CD4-positive, alpha-beta T cell treated with Interleukin-17A for 4 hours (primary cell): ENCODE measurements around the gene CNGB1.
"Not testable (repeated sequence)": the region's sequence is repeated elsewhere in the genome, so short reads cannot be mapped to it uniquely, and the experiment has no call there.

Experiments
- DNase-seq: peaks from one replicate; pipeline ENCODE4 v3.0.0-alpha.2; 2020; ENCODE audit warnings: mixed read lengths

Gene CNGB1

DNA sequence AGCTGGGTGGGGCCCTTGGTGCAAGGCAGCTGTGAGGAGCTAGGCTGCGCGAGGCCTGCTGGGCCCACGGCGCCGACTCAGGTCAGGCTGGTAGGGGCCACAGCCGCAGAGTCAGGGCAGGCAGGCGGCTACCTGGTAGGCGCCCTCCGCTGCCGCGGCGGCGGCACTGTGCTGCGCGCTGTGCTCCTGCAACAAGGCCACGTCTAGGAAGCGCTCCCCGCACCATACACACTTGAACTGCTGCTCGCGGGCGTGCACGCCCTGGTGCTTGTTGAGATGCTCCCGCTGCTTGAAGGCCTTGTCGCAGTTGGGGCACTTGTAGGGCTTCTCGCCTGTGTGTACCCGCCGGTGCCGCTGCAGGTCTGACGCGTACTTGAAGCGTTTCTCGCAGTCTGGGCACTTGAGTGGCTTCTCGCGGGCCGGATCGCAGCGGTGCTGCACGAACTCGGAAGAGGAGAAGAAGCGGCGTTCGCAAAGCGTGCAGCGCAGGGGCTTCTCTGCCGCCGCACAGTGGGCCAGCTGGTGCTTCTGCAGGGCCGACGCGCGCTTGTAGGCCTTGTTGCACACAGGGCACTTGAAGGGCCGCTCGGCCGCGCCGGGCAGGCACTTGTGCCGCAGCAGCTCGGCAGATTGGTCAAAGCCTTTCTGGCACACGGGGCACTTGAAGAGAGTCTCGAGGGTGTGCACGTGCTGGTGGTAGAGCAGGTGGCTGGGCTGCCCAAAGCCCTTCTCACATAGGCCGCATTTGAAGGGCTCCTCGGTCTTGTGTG, 25.7 kb upstream of the CNGB1 start:
- no peak for DNase-seq

DNA sequence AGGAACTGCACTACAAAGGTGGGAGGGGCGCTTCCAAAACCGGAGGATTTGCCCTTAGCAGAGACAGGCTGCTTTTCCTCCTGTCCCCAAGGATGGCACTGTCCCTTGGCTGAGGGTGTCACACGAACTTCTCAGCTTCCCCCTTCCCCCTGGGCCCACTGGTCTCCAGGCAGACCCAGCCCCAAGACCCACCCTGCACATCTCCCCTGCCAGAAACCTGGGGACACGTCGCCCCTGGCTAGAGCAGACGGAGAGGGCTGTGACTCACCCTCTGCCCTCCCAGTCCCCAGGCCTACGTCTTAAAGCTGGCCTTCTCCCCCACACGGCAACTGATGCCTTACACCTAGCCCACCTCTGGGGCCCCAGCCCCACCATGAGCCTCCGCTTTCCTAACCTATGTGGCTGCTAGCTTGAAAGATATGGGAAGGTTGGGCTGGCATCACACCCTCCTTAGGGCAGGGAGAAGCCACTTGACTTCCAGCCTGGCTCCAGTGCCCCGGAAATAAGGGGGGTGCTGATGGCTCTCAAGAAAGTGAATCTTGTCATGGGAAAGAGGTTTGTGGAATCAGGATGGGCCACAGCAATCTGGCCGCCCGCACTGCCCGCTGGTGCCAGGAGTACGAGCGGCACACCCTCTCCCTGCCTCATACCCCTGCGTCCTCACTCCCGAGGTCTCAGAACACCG, 24.9 kb upstream of the CNGB1 start:
- DNase-seq, result no peak

DNA sequence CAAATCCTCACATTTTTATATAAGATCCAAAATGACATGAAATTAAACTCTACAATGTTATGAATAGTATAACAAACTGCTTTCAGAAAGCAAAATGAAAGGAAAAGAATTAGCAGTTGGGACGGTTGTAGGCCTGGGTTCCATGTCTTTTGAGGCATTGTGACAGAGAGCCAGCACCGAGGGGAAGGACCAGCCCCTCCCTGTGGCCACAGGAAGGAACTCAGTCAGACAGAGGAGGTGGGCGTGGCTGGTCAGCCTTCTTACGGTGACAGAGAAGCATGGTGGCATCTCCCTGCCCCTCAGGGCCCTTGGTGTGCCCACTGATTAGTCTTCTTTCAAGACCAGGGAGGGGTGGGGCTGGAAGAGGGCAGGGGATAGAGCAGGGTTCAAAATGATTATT, 23.9 kb upstream of the CNGB1 start:
- DNase-seq, result peak; percentile 59

DNA sequence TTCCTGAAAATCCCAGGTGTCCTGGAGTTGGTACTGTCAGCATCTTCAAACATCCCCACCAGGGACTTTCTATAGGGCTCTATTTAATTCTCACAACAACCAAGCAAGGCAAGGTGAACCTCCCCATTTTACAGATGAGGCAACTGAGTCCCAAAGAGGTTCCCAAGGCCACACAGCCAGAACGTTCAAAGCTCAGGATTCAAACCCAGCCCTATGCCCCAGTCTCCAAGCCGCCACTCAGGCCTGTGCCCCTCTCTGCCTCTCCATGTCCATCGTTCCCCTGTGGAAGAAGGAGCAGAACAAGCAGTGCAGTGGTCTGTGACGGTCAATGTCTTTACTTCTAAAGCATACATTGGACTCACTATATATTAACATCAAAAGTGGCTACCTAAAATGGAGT, 23.4 kb upstream of the CNGB1 start:
- no peak for DNase-seq

DNA sequence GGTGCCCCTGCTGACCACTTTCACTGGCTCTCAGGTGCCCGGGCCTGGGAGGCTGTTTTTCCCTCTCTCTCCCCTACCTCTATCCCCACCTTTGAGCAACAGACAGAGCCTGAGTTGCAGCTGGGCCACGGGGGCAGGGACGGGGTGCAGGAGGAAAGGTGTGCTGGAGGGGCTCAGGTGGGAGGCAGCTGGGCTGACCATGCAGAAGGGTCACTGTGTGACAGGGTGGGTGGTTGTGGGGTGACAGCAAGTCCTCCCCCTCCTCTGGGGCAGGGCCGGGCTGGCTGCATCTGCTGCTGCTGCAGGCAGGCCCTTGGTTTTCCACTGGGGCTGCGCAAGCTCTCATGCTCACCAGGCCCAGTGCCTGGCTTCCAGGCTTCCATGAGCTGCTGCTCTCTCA, 23.0 kb upstream of the CNGB1 start:
- no peak for DNase-seq

DNA sequence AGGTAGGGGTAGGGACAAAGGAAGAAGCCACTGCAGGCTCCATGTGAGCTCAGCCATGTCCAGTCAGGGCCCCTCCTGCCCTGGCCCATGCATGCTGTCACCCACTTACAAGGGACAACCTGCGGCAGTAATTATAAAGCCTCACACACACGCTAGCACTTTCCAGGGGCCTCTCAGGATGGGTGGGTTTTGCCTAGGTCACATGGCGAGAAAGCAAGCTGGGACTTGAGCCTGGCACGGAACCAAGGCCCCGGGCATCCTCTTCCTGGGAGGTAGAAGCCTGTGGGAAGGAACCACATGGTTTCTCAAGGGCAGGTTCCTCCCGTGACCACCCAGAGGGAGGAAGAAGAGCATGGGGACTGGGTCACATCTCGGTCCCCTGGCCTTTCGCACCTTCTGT, 22.5 kb upstream of the CNGB1 start:
- DNase-seq, result no peak

DNA sequence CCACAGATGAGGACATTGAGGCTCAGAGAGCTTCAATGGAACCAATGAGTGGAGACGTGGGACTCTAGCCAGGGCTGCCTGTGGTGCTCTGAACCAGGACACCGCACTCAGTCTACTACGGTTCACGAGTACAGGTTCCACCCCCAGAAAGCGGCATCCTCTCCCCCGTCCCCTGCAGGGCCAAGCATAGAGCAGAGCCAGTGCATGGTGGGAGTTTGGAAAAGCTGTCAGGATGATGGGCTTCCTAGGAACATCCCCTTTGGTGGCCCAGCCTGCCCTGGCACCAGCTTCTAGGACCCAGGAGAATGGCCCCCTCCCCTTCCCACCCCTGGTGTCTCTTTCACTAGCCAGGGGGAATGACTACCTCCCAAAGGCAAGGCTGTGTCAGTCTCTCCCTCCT, 21.2 kb upstream of the CNGB1 start:
- no peak for DNase-seq

DNA sequence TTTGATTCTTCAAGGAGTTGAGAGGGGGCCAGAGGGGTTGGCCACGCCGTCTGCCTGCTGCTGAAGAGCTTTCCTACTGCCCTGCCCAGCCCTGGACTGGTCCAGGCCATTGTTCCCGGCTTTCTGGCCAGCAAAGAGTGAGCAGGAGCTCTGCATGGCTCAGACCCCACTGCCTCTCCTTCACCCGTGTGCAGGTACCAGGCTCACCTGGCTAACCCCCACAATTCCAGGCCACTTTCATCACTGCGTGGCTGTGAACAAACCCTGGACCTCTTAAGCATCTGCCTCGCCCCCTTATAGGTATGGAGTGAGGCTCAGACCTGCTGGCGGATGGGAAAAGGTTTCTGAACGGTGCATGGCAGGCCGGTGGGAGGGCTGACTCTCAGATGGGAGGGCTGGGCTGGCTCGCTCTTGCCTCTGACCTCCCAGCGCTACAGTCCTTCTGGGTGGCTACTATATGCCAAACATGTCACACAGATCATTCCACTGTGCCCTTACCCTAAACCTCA, 20.7 kb upstream of the CNGB1 start:
- DNase-seq, result no peak

DNA sequence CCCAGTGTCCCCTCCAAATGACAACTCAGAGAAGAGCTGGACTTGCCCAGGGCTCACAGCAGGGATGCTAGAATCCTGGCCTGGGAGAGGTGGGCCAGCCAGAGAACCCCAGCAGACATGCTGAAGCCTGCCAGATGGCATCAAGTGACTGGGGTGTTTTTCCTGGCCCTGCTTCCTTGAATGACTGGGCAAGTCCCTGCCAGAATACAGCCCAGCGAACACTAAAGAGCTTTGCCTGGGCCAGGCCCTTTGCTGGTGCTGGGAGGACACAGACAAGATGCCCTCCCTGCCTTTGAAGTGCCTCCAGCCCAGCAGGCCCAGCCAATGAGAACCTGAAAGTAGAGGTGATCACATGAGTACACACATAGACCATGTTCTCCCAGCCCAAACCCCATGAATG, 18.0 kb upstream of the CNGB1 start:
- DNase-seq, result no peak

DNA sequence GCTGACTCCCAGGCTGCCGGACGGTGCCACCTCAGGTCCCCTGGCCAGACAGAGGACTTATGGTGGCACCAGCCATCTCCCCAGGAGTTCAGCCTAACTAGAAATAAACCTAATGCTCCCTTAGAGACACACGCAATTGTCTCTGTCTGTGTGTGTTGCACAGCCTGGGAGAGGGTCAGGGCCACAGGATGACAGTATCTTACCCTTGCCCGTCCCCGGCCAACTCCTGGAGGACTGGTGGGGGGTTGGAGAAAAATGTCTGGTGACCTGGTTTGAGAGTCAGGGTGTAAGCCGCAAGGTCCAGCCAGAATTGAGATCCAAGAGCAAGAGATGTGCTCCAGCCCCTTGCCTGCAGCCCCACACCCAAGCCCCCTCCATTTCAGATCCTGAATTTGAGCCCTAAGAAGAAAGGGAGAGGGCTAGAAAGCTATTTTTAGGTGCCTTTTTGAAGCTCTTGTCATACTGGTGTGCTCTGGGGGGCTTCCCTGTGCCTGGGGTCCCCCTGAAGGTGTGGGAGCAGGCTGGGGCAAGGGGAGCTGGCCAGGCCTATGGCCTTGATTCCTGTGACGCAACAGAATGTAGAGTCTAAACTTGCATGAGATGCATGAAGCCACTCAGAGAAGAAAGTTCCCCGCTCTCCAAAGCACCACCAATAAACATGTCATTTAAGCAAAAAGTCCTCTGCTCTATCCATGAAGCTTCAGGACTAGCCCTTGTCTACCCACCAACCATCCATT, 16.7 kb upstream of the CNGB1 start:
- DNase-seq, result no peak

DNA sequence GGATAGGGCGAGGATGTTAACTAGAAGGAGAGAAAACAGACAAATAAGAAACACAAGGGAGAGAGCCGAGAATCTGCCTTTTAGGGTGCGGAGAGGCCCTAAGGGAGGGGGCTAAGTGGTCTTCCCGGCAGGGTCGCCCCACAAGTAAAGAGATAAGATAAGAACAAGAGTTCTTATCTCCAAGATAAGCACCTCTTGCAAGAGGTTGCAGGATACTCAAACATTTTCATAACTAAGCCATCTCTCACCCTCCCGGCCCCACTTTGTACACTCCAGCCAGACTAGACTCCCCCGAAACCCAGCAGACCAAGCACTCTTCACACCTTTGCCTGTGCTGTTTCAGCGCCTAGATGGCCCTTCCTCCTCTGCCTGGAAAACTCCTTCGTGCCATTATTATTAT, 15.3 kb upstream of the CNGB1 start:
- DNase-seq, result no peak

DNA sequence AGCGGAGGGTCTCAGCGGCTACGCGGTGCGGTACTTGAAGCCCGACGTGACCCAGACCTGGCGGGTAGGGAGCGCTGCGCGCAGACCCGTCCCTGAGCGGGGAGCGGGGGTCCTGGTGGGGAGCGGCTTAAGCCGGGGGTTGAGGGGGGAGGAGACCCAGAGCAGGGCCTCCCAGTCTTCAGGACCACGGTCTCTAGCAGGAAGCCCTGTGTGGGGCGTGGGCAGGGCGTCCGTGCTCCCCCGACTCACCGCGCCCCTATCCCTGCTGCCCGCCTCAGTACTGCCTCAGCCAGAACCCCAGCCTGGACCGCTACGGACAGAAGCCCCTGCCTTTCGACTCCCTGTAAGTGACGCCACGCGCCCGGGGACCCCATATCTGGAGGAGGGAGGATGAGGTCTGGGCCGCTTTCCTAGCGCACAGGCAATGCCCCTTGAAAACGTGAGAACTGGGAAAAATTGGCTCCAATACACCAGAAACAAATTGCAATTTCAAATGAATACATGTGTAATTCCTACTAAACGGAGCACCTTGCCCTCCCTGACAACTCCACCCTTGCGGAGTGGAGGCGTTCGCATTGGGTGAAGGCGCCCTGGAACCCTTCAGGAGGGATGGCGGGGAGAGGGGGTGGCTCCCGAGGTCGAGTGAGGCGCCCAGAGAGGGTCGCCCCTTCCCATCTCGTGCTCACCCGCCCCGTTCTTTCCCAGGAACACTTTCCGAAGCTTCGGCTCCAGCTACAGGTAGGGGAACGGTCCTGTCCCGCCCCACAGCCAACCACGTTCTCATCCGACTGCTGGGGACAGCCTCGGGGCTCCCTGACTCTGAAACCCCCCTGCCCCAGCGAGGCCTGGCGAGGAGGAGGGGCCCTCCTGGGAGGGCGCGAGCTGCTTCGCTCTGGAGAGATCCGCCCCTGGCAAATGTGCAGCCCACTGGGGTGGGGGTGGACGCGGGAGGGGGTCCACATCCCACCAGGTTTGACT, 14.6 kb upstream of the CNGB1 start:
- no peak for DNase-seq

DNA sequence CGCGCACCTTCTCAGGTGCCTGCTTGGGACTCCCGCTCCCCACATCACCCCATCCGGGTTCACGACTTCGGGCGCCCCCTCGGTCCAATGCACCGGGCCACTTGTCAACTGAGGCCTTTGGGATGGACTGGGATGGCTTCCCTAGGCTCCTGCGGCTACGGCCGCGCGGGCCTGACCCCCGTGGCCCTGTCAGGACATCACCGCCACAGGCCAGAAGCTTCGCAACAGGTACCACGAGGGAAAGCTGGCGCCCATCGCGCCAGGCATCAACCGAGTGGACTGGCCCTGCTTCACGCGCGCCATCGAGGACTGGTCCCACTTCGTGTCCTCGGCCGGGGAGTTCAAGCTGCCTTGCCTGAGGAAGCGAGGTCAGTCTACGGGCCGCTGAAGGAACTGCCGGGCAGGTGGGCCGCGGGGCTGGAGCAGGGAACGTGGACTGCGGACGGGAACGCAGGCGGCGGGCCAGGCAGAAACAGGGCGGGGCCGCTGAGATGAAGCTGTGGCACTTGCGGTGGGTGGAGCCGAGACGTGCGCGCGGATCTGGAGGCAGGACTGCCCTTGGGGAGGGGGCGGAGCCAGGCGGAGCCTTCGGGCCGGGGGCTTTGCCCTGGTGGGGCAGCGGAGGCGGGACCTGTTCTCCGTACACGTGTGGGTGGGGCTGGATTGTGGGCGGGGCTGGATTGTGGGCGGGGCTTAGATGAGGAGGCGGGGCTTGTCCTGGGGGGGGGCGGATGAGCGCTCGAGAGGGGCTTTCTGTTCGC, 13.7 kb upstream of the CNGB1 start:
- DNase-seq, result peak; percentile 97

DNA sequence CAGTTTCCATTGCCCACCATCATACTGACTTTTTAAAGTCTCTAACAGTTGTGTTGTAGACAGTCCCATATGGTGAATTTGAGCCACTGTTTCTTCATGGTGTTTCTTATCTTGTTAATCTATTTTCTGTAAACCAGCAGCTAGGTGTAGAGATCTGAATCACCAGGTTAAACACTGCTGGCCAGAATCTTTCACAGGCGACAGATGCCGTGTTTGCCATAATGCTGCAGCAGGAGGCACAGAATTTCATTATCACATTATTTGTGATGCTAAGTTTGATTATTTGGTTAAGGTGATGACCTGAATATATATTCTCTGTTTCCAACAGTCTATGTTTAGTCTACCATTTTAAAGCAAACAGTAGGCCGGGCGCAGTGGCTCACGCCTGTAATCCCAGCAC, 11.5 kb upstream of the CNGB1 start:
- DNase-seq, result no peak

DNA sequence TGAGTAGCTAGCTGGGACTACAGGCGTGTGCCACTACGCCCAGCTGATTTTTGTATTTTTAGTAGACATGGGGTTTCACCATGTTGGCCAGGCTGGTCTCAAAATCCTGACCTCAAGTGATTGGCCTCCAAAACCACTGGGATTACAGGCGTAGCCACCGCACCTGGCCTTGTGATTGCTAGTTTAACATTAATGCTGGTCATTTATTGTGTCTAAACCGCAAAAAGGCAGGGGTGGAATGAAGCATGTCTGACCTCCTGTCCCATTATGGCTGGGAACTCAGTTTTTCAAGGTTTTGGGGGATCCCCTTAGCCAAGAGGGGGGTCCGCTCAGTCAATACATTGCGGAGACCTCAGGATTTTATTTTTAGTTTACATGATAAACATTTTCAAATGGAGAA, 10.7 kb upstream of the CNGB1 start:
- DNase-seq, result no peak

DNA sequence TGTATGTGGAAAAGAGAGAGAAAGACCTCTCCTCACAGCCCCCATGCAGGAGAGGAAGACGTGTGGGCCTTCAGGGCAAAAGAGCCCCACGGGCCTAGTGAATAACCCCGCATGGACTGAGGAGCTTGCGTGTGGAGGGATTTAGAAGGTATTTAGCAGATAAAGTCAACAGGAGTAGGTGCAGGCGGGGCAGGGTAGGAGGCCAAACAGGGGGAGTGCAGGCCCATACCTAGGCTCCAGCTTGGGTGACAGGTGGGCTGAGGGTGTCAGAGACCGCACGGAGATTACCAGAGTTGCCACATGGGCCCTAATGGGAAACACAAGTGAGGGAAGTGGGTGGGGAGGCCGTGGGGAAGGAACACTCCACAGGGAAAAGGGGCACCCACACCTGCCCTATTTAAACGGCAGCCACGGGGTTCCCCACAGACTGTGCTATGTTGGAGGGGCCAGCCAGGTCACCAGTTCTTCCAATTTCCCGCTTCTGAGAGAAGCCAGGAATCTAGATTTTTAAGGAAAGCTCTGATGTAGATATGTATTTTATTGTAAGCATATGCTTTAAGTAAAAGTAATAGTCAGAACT, 8.2 kb upstream of the CNGB1 start:
- DNase-seq, result no peak

DNA sequence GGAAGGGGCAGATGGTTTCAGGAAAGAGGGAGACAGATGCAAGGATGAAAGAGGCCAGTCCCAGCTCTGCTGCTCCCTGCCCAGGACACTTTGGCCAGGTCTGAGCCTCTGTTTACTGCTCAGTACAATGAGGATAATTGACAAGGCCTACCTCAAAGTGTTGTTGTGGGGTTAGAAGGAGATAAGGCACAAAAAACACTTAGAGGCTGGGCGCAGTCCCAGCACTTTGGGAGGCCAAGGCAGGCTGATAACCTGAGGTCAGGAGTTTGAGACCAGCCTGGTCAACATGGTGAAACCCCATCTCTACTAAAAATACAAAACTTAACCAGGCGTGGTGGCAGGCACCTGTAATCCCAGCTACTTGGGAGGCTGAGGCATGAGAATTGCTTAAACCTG, 7.1 kb upstream of the CNGB1 start:
- DNase-seq, result not testable (repeated sequence)

DNA sequence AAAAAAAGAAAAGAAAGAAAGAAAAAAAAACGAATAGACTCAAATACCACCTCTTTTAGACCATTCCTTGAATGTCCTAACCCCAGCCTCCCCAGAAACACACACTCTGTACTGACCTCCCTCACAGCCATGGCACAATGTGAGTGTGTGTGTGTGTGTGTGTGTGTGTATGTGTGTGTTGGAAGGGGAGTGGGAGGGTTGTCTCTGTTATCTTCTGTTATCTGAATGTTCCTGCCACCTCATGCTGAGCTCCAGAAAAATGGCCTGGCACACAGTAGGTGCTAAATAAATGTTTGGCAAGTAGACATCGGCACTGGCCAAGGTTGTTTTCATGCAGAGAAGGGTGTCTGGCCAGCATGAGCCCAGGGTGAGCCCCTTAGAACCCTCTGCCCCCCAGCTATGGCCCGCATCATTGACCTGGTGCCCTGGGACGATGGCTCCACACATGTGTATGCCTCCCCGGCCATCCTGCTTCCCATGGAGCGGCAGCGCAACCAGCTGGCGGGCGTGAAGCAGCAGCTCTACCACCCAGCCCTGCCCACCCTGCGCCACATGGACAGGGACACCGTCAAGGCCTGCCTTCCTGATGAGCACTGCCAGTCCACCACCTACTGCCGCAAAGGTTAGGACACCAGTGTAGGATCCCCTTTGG, 6.6 kb upstream of the CNGB1 start:
- no peak for DNase-seq

DNA sequence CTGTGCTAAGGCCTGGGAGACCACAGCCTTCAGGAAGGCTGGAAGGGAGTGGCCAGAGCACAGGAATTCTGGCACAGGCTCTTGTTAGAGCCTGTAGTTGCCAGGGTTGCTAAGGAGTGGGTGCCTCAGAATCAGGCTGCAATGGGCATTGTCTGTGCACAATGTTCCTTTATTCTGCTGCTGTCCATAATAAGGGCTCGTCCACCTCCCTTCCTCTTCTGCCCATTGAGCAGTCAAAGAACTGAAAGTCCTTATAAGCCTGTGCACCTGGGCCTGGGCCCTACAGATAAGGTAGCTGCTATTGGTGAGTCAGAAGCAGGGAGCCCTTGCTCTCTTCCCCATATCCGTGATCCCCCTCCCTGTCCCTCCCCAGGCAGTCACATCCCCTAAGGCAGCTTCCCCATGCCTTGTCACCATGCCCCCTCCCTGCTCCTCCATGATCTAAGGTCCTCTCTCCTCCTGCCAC, 5.4 kb upstream of the CNGB1 start:
- no peak for DNase-seq

DNA sequence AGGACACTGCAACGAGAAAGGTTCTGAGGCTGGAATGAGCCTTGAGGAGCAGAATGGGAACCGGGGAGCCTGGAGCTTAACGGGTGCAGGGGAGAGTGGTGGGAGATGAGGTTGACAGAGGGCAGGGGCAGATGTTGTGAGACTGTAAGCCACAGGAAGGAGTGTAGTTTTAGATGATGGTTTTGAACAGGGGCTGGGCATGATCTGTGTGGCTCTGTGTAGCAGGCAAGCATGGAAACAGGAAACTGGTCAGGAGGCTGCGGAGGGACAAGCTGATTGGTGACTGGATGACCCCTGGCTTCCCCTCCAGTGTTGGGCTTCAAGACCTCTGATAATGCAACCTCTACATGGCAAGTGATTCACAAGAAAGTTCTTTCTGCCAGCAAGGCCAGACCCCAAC, 1.4 kb upstream of the CNGB1 start:
- no peak for DNase-seq

DNA sequence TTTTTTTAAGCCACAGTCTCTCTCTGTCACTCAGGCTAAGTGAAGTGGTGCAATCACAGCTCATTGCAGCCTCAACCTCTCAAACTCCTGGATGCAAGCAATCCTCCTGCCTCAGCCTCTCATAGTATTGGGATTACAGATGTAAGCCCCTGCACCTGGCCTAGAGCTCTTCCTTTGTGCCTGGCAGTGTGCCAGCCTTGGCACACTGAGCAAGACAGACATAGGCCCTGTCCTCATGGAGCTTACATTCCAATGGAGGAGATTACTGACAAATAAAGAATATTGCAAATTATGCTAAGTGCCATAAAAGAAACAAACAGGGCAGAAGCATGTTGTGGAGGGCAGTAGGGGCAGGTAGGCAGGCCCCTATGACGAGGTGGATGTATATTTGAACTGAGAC, 920 bp upstream of the CNGB1 start:
- DNase-seq, result no peak
